DOHH2 (cell line): ENCODE measurements around the gene AQP6.

Source experiments
- H3F3A ChIP-seq: fragments of 200-600 bp; sonication (generic), shearing (Covaris generic); 2 replicates; pipeline ENCODE4 v1.6.0; 2016; ENCODE audit warnings: antibody characterized with exemption, mild to moderate bottlenecking; ENCODE audit not compliant: control insufficient read depth, insufficient read depth
- H3K27ac ChIP-seq: fragments of 200-600 bp; sonication (generic); 2 replicates; pipeline ENCODE4 v1.5.1; 2014; ENCODE audit warnings: low read depth, mild to moderate bottlenecking, low read length, moderate library complexity
- H3K27me3 ChIP-seq: fragments of 200-600 bp; sonication (generic); 2 replicates; pipeline ENCODE4 v1.6.1; 2014; ENCODE audit warnings: mild to moderate bottlenecking, low read length, mixed read lengths; ENCODE audit not compliant: control insufficient read depth
- H3K36me3 ChIP-seq: fragments of 200-600 bp; sonication (generic); 2 replicates; pipeline ENCODE4 v1.6.1; 2014; ENCODE audit warnings: mild to moderate bottlenecking, low read length, moderate library complexity, mixed read lengths; ENCODE audit not compliant: control insufficient read depth
- H3K4me1 ChIP-seq: fragments of 200-600 bp; sonication (generic); 2 replicates; pipeline ENCODE4 v1.6.1; 2014; ENCODE audit warnings: mild to moderate bottlenecking, low read length, mixed read lengths; ENCODE audit not compliant: control insufficient read depth
- H3K4me2 ChIP-seq: fragments of 200-600 bp; sonication (generic); 2 replicates; pipeline ENCODE4 v1.6.0; 2014; ENCODE audit warnings: mild to moderate bottlenecking, low read length, moderate library complexity
- H3K4me3 ChIP-seq: fragments of 200-600 bp; sonication (generic); 2 replicates; pipeline ENCODE4 v1.5.1; 2014; ENCODE audit warnings: mild to moderate bottlenecking, low read length, mixed read lengths
- H3K79me2 ChIP-seq: fragments of 200-600 bp; sonication (generic); 2 replicates; pipeline ENCODE4 v1.6.1; 2014; ENCODE audit warnings: mild to moderate bottlenecking, low read length, mixed read lengths; ENCODE audit not compliant: control insufficient read depth
- H3K9me2 ChIP-seq: fragments of 200-600 bp; sonication (generic); replicated peaks from 2 replicates; pipeline ENCODE4 v1.6.1; 2014; ENCODE audit warnings: mild to moderate bottlenecking, low read length, mixed read lengths; ENCODE audit not compliant: control insufficient read depth
- H3K9me3 ChIP-seq: fragments of 200-600 bp; sonication (generic); 2 replicates; pipeline ENCODE4 v1.6.1; 2014; ENCODE audit warnings: antibody characterized with exemption, low read length, mixed read lengths; ENCODE audit not compliant: control insufficient read depth, insufficient read depth
- H4K20me1 ChIP-seq: fragments of 200-600 bp; sonication (generic); 2 replicates; pipeline ENCODE4 v1.6.0; 2014; ENCODE audit warnings: low read depth, mild to moderate bottlenecking, antibody characterized with exemption, low read length, moderate library complexity; ENCODE audit not compliant: control insufficient read depth, insufficient read depth
- EZH2phosphoT487 ChIP-seq: fragments of 200-600 bp; sonication (generic); IDR thresholded peaks from 2 replicates; pipeline ENCODE4 v1.6.1; 2017; ENCODE audit warnings: borderline replicate concordance, mild to moderate bottlenecking, antibody characterized with exemption, low read length, moderate library complexity, mixed read lengths
- TF ChIP-seq, protein P1 (sequence below): fragments of 200-600 bp; sonication (generic); IDR thresholded peaks from one replicate; pipeline ENCODE4 v1.5.1; 2014; ENCODE audit warnings: antibody characterized with exemption, mild to moderate bottlenecking, low read depth, low read length; ENCODE audit not compliant: poor library complexity, severe bottlenecking

AQP6 gene

DNA sequence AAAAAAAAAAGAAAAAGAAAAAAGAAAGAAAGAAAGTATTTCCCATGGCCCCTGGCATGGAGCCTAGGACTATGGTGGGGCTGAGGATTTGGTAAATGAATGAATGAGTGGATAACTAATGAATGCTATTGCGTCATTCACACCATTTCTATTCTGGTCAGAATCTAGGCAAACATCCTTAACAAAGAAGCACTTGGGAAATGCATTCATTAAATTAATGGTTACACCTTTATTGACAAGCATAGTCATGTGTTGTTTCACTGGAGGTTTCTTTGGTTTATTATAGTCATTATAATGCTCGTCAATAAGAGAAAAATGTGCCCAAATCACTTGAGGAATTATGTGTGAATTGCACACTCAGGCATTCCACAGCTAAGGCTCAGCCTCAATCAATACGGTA lies 35.8 kb upstream of the AQP6 start:
- H3F3A ChIP-seq: no peaks in the 10 kb centered on the region
- no peak overlapping the region for H3K4me3 ChIP-seq
- no peaks in the 10 kb centered on the region for H3K9me3 ChIP-seq
- H3K4me2 ChIP-seq: no peak overlapping the region
- peaks cover 9% of the 10 kb centered on the region for H3K27me3 ChIP-seq
- H3K4me1 ChIP-seq: no peaks in the 10 kb centered on the region
- H3K36me3 ChIP-seq: no peaks in the 10 kb centered on the region
- no peak overlapping the region for H3K27ac ChIP-seq
- no peaks in the 10 kb centered on the region for H3K79me2 ChIP-seq
- H3K9me2 ChIP-seq: no peaks in the 10 kb centered on the region
- TF ChIP-seq, protein P1, sequence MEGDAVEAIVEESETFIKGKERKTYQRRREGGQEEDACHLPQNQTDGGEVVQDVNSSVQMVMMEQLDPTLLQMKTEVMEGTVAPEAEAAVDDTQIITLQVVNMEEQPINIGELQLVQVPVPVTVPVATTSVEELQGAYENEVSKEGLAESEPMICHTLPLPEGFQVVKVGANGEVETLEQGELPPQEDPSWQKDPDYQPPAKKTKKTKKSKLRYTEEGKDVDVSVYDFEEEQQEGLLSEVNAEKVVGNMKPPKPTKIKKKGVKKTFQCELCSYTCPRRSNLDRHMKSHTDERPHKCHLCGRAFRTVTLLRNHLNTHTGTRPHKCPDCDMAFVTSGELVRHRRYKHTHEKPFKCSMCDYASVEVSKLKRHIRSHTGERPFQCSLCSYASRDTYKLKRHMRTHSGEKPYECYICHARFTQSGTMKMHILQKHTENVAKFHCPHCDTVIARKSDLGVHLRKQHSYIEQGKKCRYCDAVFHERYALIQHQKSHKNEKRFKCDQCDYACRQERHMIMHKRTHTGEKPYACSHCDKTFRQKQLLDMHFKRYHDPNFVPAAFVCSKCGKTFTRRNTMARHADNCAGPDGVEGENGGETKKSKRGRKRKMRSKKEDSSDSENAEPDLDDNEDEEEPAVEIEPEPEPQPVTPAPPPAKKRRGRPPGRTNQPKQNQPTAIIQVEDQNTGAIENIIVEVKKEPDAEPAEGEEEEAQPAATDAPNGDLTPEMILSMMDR: no peak
- no peak for TF ChIP-seq EZH2phosphoT487
- H4K20me1 ChIP-seq: no peaks in the 10 kb centered on the region

DNA sequence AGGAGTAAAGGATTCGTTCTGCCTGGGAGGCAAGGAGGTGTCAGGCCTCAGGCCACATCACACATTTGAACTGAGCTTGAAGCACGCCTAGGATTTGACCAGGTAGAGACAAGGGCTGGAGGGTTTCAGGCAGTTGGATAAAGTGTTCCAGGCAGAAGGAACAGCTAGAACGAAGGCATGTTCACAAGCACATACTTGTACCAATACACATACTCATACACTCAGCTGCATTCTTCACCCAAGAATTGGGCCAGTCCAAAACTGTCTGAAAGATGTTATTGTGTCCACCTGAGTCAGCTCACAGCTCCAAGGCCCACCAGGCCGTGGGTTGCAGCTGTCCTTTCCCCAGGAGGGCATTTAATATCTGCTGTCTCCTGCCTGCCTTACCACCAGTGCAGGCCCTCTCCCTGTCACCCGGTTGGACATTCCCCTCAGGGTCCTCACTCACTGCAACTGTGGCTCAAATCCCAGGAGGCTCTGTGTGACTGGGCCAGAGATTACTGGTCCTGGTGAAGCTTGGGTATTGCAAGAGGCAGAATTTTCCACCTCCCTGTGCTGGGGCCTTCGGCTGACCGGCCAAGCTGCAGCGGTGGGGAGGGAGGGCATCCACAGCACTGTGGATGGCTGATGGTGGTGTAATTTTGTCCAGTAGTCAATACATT lies 35.0 kb upstream of the AQP6 start:
- no peaks in the 10 kb centered on the region for H3K79me2 ChIP-seq
- H3K27me3 ChIP-seq: peaks cover 7% of the 10 kb centered on the region
- H3K4me1 ChIP-seq: no peaks in the 10 kb centered on the region
- no peaks in the 10 kb centered on the region for H3F3A ChIP-seq
- no peaks in the 10 kb centered on the region for H3K9me3 ChIP-seq
- no peaks in the 10 kb centered on the region for H3K9me2 ChIP-seq
- H4K20me1 ChIP-seq: no peaks in the 10 kb centered on the region
- no peaks in the 10 kb centered on the region for H3K36me3 ChIP-seq
- TF ChIP-seq, protein P1: no peak
- TF ChIP-seq EZH2phosphoT487: no peak
- no peak overlapping the region for H3K4me2 ChIP-seq
- no peak overlapping the region for H3K4me3 ChIP-seq
- H3K27ac ChIP-seq: no peak overlapping the region

DNA sequence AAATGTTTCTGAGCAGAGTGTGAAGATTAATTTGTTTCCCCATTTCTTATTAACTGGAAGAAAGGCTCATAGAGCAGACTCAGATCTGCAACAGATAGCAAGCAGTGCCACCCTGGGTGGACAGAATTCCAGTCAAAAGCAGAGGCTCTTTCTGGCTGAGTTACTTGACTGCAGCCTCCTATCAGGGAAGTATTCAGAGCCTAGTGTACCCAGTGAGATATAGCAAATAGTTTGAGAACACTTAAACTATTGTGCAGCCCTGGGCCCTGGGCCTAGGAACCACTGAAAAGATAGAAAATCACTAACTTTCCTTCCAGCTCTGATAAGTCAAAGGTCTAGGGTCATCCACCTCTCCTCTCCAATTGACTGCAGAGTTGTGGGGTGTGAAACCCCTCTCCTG lies 33.4 kb upstream of the AQP6 start:
- Histone ChIP-seq H3K9me3 (no peaks in the 10 kb centered on the region), H3K36me3 (no peaks in the 10 kb centered on the region), H3K27me3 (peaks cover 7% of the 10 kb centered on the region), H3K79me2 (no peaks in the 10 kb centered on the region), H3K4me2 (no peak overlapping the region), H3K4me1 (no peaks in the 10 kb centered on the region), H4K20me1 (no peaks in the 10 kb centered on the region), H3K4me3 (no peak overlapping the region), H3K27ac (no peak overlapping the region), H3F3A (0 out of 2 replicates have a peak, but pooled peaks cover 1% of the 10 kb centered on the region), H3K9me2 (no peaks in the 10 kb centered on the region)
- no peak for TF ChIP-seq EZH2phosphoT487
- TF ChIP-seq, protein P1: no peak
